Right ventricle myocardium superior (tissue), 1 donor: ENCODE measurements around the gene SYNDIG1. TPM values are rescaled to one million over a fixed set of nuclear protein-coding genes. Genes with fewer than 3 reads are reported as not detected.

Experiments
- ATAC-seq: fragments of 200-7000 bp; cut with Tn5 transposase; one replicate; pipeline ENCODE4 v1.9.1; 2020; ENCODE audit warnings: mild to moderate bottlenecking; ENCODE audit not compliant: poor library complexity
- DNase-seq: peaks from one replicate; pipeline ENCODE4 v3.0.0-alpha.2; 2020
- intact Hi-C: fragments of 100-400 bp; cut with DNase I; formaldehyde crosslinking; loops from one replicate; pipeline ENCODE4 v1.11.2; 2022
- long read RNA-seq: library from polyadenylated mRNA; unstranded; transcript quantifications from one replicate; pipeline ENCODE4 v2.0.0, GENCODE V29; 2021
- total RNA-seq: library from RNA; stranded (reverse); fragmentation: NEBNext Ultra II Directional; extraction: Animal tissue kit (Norgen Biotek cat#: 25700); gene quantifications from one replicate; pipeline ENCODE4 v1.2.1, GENCODE V29; 2021
- donor health status: DM: no; HTN: yes; CAD: no; lungs with severe emphysema.

Gene SYNDIG1
- 11.5 TPM for total RNA-seq
- long read RNA-seq, transcript SYNDIG1-201 (4 exons, 2,522 nt): major isoform, 47 of 73 reads
- long read RNA-seq, partial matches to known transcripts: 4 of 73 reads
- long read RNA-seq, other reads (novel, unspliced or antisense): 22 of 73 reads

DNA sequence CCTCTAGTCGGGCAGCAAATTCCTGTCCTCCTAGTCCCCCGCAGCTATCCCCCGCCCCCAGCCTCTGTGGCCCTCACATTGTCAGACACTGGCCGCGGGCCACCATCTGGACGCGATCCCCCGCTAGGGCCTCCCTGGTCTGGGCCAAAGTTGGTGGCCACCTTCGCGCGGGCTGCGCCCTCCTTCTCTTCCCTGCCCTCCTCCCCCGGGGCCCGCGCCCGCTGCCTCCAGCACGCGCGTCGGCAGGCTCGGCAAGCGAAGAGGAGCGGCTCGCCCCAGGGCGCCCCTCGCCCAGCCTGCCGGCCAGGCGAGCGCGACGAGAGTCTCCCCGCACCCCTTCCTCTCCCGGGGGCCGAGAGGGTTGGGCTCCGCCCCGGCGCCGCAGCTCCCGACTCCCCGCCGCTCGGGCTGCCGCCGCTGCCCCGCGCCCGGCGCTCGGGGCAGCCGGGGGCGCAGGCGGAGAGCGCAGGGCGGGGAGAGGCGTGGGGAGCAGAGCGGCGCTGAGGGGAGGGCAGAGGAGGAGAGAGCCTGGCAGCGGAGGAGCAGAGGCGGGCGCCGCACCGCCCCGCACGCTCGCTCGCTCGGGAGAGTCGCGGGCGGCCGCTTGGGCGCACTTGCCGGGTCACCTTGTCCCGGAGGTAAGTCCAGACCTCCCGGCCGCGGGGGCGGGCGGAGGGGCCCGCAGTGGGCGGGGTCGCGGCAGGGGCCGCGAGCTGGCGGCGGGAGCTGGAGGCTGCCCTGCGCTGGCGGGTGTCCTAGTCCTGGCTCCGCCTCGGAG, at the start of gene SYNDIG1:
TSS of gene SYNDIG1 (plus strand) at position 514 of the 778 bp plus-strand sequence. CDS start 73,469 bp downstream, outside the sequence.
- intact Hi-C loops: no loop called here
- ATAC-seq (peak; percentile 52), DNase-seq (peak; percentile 54)

DNA sequence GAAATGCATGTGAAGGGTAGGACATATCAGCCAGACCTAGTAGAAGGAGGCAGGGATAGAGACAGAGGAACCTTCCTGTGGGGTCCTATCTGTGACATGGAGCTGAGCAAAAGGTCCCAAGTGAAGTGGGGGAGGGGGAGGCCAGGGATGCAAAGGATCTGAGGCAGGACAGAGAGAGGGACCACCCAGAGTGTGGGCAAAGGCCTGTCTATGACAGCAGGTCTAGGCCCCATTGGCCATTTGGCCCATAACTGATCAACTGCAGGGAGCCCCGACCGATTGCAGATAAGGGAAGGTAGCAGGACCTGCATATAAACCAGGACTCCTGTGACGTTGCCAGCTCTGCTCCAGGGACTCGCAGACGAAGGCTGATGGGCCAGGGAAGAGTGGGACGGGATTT, 49.6 kb upstream of the SYNDIG1 start:
- intact Hi-C loops: no loop called here
- ATAC-seq: no peak
- no peak for DNase-seq

DNA sequence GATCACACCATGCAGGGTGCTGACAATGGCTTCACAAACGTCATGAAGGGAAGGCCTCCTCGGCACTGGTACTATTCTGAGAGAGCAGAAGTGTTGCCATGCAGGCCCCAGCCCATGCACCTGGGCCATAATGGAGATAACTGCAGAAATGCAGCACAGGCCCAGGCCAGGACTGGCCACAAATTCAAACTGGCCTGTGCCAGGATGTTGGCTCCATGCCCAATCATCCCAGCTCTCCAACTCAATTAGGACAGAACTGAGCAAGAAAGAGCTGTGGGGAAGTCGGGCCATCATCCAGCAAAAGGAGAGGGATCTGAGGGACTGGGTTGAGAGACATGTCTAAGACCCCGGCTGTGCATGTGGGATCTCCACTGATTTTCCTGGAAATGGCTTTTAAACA, 48.9 kb upstream of the SYNDIG1 start:
- DNase-seq: no peak
- intact Hi-C loops: no loop called here
- no peak for ATAC-seq

DNA sequence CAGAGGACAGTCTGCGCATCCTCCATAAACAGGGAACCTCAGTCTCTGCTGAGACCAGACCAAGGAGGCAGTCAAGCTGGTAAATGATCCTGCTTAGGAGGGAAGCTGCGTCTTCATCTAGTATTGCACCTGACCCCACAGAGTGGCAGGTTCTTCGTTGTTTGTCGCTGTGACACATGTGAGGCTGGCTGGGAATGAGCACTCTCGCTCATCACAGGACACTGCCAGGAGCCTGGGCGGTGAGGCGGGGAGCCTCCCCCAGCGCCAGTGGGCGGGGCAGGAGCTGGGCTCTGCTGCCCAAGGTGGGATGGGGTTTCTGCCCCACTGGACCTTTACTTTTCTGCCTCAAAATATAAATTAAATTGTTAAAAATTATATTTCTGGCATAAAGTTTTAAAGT, 48.4 kb upstream of the SYNDIG1 start:
- DNase-seq (no peak), ATAC-seq (no peak)
- intact Hi-C loops: no loop called here

DNA sequence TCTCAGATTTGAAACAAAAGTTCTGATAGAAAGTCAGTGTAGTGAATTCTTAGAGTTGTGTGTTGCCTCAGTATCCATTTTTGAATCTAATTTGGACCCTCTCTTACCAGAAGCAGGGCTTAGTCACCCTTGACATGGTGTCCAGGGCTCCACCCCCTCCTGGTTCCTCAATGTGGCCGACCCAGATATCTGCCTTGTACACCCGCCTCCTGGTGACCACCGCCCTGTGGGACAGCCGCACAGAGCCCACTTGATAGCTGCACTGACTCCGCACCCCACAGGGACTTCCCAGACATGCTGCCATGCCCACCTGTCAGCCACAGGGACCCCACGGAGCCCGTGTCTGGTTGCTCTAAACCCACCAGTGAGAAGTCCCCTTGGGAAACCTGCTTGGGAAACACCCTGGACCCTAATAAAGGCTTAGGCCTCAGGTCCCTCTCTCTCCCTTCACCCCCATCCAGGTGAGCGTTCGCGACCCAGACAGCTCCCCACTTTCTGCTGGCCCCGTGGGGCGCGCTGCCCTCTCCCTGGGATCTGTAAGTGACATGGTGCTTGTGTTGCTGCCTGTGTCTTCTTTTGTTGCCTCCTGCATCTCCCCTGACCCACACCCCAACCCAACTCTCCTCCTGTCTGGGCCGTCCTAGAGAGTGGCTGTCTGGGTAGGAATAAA, 47.2 kb upstream of the SYNDIG1 start:
- ATAC-seq: no peak
- intact Hi-C loops: no loop called here

DNA sequence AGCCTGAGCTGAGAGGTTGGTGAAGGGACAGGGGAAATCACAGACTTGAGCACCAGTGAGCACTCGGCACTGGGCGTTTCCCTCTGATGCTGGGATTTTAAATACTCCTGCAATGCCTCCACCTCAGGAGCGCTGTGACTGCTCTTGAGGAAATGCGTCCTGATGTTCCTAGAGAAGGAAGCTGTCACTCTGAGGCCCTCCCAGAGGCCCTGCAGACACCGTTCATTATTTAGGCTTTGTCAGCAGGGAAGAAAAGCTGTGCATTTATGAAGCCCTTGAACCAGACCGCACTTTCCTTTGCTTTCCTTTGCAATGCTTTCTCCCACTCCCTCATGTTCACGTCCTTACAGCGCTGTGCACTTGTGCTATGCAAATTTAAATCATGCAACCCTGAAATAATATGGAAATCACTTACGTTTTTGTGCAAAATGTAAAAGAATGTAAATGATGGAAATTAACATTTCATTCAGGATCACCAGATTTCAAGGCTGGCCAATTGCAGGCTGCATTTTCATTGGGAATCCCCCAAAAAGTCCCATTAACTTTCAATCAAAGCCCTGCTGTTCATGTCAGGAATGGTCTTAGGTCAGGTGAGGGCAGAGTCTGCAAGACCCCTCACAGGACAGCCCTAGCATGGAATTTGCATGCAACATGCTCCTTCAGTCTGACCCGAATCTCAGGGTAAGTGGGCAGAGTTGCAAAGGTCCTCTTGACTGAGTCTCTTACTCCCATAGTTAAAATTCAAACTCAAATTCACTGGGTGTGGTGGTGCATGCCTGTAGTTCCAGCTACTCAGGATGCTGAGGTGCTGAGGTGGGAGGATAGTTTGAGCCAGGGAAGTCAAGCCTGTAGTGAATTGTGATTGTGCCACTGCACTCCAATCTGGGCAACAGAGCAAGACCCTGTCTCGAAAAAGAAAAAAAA, 45.8 kb upstream of the SYNDIG1 start:
- intact Hi-C loops: no loop called here
- DNase-seq (no peak), ATAC-seq (no peak)

More for the DNA sequence above, 47.2 kb upstream of the SYNDIG1 start:
- DNase-seq: no peak

DNA sequence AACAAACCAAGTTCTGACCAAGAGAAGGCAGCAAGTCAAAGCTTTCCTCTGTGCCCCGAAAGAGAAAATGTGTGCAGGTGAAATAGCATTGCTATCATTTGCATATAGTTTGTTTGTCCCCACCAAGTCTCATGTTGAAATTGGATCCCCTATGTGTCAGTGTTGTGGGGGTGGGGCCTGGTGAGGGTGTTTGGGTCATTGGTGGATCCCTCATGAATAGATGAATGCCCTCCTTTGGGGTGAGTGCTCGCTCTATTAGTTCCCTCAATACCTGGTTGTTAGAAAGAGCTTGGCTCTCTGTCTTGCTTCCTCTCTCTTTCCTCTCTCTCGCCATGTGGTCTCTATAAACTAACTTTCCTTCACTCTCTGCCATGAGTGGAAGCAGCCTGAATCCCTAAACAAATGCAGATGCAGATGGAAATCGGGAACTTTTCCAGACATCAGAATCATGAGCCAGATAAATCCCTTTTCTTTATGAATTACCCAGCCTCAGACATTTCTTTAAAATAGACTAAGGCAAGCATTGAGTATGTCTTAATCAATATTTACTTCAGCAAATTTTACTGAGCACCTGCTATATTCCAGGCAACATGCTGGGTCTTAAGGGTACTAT, 43.8 kb upstream of the SYNDIG1 start:
- no peak for ATAC-seq
- intact Hi-C loops: no loop called here
- DNase-seq: no peak

DNA sequence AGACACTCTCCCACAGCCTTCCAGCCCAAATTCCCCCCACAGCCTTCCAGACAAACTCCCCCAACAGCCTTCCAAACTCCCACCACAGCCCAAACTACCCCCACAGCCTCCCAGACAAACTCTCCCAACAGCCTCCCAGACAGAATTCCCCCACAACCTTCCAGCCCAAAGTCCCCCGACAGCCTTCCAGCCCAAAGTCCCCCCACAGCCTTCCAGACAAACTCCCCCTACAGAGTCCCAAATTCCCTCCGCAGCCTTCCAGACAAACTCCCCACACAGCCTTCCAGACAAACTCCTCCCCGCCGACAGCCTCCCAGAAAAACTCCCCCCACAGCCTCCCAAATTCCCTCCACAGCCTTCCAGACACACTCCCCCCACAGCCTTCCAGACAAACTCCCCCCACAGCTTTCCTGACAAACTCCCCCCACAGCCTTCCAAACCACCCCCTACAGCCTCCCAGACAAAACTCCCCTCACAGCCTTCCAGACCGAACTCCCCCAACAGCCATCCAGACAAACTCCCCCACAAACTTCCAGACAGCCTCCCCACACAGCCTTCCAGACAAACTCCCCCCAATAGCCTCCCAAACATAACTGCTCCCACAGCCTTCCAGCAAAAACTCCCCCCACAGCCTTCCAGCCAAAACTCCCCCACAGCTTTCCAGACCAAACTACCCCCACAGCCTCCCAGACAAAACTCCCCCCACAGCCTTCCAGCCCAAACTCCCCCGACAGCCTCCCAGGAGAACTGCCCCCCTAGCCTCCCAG, 38.0 kb upstream of the SYNDIG1 start:
- ATAC-seq (no peak), DNase-seq (no peak)
- intact Hi-C loops: no loop called here

DNA sequence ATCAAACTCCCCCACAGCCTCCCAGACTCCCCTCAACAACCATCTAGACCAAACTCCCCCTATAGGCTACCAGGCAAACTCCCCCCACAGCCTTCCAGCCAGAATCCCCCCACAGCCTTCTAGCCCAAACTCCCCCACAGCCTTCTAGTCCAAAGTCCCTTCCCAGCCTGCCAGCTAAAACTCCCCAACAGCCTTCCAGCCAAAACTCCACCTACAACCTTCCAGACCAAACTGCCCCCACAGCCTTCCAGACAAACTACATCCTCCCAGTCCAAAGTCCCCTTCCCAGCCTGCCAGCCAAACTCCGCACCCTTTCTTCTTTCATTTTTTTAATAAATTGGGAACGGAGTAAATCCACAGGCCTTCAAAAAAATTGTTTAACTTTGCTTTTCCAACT, 37.4 kb upstream of the SYNDIG1 start:
- intact Hi-C loops: no loop called here
- ATAC-seq: no peak
- DNase-seq: no peak

DNA sequence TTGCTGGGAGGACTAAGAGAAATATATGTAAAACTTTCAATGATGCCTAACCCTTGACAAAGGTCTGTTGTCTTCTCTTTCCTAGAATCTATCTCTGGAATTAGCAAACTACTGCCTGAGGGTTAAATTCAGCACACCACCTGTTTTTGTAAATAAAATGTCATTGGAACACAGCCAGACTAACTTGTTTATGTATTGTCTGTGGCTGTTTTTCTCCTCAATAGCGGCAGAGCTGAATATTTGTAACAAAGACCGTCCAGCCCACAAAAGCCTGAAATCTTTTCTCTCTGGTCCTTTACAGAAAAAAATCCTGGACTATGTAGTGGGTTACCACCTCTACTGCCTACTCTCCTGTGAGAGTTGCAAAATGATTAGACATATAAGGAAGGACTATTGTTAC, 33.3 kb upstream of the SYNDIG1 start:
- intact Hi-C loops: no loop called here
- DNase-seq (no peak), ATAC-seq (no peak)

DNA sequence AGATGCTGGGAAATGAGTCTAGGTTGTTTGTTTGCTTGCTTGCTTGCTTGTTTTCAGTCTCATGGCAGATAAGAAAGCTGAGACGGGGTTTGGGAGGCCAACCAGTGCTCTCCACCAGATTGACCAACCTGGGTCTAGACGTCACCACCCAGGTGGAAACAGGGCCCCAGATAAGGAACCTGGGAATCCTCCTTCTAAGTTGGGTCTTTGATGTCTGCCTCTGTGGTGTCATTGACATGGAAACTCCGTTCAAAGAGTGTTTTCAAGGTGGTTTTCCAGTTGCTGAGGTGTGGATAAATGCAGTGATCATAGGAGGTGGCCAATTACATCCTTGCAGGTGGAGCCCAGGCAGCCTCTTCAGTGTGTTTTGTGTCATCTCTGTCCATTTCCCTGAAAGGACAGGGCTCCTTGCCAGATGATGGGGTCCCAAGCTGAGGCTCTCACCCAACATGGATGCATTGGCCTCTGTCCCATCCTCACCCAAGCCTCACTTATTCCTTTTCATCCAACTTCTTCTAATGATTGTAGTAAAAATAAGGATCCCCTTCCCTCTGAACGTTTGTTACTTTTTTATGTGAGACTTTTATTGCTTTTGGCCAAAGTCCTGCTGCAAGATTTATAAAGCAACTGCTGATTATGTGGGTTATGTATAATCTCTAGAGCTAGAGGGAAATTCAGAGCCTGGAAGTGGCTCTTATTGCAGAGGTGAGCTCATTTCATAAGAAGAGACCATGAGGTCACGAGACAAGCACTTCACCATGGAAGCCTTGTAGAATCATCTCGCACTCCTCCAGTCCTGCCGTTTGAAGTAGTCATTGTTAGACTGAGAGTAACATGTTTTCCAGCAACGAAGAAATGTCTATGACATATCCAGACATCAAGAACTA, 32.0 kb upstream of the SYNDIG1 start:
- intact Hi-C loops: no loop called here
- ATAC-seq (no peak), DNase-seq (no peak)

DNA sequence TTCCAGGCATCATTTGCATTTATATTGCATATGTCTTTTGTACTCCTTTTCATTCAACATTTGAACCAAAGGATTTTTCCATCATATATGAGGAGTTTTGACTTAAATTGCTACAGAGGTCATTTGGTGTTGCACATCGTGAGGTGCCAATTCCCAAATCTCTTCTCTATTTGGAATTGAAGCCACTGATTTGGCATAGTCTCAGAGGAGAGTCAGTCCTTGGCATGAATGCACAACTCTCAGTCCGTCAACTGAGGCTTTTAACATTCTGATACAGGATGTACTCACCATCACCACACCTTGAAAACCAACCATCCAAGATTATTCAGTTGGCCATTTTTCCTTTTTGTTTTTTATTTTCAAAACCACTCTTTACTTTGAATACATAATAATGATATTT, 31.1 kb upstream of the SYNDIG1 start:
- ATAC-seq (no peak), DNase-seq (no peak)
- intact Hi-C loops: no loop called here

DNA sequence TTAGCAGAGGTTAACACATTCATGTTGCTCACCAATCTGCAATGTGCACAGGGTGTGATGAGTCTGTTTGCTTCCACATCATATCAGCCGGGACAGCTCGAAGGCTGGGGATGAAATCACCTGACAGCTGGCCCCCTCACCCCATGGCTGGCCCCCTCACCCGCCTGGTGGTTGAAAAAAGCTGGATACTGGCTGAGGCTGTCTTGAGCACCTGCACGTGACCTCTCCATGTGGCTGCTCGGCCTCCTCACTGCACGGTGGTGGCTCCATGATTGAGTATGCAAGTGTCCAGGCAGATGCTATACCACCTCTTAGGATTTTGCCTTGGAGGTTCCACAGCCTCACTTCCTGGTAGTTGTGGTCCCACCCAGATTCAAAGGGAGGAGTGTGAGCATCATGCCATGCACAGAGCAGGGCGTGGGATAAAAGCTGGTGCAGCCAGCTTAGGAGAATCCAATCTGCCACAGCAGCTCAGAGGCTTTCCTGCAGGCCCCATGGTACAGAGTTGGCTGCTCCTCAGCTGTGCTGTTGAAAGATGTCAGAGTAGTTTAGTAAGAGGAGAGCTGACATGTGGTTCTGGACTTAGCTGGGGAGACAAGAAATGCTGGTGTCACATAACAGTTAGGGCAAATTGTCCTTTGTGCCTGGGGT, 29.6 kb upstream of the SYNDIG1 start:
- ATAC-seq: peak; percentile 15
- no peak for DNase-seq
- intact Hi-C loops: no loop called here

DNA sequence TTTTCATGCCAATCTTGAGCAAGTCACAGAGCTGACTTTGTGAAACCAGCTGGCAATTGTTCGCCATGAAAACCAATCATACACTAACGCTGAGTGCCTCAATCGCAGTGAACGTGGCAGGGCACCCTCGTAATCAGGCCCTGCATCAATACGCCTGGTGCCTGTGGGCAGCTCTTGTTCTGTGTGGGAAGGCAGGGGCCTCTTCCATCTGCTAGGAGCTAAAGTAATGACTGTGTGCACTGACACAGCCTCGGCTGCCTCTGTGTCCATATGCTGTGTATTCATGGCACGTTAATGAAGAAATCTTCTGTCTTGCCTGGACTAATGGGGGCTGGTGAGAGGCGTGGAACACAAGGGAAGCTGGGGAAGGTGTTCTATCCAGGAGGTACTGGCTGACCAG, 27.8 kb upstream of the SYNDIG1 start:
- DNase-seq (no peak), ATAC-seq (no peak)
- intact Hi-C loops: no loop called here

DNA sequence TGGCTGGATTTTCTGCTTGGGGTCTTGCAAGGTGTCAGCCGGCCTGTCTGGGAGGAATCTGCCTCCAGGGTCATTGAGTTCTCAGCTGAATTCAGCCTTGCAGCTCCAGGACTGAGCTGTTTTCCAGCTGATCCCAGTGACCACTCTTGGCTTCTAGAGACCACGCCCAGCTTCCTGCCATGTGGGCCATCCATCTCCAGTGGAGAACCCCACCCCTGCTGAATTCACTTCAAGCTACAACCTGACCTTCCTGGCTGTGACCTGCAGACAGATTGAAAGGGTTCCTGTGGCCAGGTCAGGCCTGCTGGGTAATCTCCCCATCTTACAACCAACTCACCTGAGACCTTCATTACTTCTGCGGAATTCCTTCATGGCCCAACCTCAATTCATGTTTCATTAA, 26.5 kb upstream of the SYNDIG1 start:
- DNase-seq (no peak), ATAC-seq (no peak)
- intact Hi-C loops: no loop called here

DNA sequence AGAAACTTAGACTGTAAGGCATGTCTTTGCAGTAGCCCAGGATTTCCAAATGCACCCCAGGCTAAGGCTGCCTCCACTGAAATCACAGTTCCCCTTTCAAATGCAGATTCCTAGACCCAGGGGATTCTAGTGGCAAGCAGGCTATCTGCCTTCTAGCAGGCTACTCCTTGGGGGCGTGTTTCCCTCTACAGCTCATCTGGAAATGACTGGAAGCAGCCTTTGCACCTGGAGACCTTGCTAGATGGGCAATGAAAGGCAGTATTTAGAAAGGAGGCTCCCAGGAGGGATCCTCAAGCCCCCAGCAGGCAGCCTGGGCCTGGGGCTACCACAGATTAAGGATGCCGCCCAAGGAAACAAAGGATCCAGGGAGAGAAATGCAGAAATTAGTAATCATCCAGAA, 26.0 kb upstream of the SYNDIG1 start:
- ATAC-seq (no peak), DNase-seq (no peak)
- intact Hi-C loops: no loop called here
